Endometrium (tissue), 2 donors: ENCODE measurements around the gene EVA1C.
"Not testable (repeated sequence)": the region's sequence is repeated elsewhere in the genome, so short reads cannot be mapped to it uniquely, and the experiment has no call there.

ENCODE experiments used
- FAIRE-seq: peaks from 2 replicates; lab custom pipeline; 2012; peaks lifted over from hg19 to GRCh38; lab: Jason Lieb, UNC
- donor health status: control.
- donor health status: control.

The EVA1C gene

DNA sequence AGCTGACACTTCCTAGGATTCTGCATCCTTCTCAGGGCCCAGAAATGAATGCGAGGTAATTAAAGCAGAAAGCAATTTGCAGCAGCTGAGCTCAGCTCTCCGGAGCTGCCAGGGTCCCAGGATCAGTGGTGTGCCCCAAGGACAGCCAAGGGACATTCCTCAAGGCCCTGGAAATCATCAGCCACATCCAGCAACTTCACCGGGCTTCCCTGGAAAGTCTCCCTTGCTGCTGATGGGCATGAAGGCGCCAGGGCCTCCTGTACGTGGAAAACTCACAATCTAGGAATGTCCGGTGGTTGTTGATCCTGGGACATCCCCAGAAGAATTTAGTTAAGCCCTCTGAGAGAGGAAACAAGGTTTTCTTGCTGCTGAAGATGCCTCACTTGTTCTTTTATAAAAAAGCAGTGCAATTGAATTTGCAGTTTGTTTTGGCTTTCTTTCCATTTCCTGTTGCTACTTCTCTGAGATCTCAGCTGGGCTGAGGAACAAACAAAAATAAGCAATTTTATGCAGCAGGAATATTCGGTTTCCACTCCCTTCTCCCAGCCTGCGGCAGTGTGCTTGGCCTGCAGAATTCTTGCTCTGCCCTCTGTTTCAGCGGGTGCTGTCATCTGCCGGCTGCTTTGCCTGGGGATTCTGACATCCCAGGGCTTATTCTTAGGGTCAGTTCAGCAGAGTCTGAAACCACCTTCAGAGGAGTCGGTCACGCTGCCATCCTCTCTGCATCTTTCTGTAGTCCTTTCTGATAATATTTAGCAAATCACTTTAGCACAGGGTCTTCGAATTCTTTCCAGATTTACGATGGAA lies 86.9 kb downstream of the EVA1C start:
- peak; percentile 86 for FAIRE-seq

DNA sequence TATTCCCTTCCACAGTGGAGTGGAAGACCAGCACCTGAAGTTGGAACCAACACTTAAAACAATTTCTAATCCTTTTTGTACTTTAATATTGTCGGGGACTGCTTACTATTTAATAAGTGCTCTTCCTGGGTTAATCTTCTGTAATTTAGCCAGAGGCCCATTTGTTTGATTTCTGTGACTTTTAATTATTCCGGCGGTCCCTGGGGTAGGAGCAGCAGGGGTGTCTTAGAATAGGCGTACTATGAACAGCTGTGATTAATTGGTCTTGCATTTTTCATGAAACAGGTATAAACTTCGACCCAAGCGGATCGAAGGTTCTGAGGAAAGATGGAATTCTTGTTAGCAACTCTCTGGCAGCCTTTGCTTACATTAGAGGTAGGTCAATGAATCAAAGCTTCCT lies 91.1 kb downstream of the EVA1C start:
- not testable (repeated sequence) for FAIRE-seq

DNA sequence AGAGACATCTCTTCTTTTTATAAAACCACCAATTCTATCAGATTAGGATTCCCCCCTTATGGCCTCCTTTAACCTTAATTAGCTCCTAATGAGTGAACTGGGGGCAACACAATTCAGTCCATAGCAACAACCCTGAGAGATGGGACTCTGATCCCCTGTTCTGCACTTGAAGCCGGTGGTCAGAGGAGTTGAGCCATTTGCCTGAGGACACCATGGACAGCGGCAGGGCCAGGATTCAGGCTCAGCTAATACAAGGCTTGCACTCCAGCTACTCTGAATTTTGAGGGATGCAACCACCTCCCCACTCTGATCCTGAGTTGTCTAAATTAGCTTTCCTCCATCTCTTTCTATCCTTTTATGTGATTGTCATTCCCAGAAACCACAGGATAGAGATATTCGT lies 93.3 kb downstream of the EVA1C start:
- not testable (repeated sequence) for FAIRE-seq

DNA sequence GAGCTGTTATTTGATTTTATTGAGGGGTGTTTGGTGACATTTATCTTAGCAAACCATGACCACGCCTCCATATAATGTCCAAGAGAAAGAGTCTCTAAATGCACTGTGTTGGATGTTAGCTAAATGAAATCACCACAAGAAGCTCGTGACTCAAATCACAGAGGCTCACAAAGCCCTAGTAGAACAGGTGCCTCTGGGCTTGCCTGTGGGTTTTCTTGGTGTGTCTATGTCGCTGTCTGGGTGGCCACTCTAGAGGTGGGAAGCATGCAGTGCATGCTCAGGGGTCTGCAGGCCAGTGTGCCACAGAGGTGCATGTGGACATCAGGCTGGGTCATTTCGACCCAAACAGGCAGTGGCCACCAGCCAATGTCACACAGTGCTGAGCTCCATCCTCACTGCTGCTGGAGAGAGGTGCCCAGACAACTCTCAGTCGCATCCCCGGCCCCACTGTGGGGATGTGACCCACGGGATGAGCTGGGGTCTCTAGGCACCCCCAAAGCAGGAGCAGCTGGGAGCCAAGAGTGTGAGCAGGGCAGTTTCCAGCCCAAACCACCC lies 94.0 kb downstream of the EVA1C start:
- not testable (repeated sequence) for FAIRE-seq

DNA sequence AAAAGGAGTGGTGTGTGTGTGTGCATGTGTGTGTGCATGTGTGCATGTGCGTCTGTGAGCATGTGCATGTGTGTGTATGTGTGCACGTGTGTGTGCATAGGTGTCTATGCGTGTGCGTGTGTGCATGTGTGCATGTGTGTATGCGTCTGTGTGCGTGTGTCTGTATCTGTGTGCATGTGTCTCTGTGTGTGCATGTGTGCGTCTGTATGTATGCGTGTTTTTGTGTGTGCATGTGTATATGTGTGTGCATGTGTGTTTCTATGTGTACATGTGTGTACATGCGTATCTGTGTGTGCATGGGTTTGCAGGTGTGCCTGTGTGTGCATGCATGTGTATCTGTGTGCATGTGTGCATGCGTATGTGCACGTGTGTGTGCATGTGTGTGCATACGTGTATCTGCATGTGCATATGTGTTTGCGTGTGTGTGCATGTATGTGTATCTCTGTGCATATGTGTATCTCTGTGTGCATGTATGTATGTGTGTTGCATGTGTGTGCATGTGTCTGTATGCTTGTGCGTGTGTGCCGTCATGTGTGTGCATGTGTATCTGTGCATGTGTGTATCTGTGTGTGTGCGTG lies 94.9 kb downstream of the EVA1C start:
- no peak for FAIRE-seq

DNA sequence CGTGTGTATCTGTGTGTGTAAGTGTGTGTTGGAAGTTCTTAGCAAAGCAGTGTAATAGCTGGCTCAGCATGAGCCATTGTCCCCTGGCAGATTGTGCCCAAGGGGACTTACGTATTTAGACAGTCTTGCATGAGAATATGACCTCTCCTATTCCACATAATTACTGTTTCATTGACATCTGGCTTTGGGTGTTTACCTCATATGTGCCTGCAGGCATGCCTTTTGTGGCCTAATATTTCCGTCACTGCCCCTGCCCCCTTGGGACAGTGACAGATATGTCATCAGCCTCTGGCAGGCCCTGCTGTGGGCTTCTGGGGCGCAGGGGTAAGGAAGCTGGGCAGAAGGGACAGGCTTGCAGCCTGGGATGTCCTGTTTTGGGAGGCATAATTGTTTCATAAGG lies 95.5 kb downstream of the EVA1C start:
- not testable (repeated sequence) for FAIRE-seq

DNA sequence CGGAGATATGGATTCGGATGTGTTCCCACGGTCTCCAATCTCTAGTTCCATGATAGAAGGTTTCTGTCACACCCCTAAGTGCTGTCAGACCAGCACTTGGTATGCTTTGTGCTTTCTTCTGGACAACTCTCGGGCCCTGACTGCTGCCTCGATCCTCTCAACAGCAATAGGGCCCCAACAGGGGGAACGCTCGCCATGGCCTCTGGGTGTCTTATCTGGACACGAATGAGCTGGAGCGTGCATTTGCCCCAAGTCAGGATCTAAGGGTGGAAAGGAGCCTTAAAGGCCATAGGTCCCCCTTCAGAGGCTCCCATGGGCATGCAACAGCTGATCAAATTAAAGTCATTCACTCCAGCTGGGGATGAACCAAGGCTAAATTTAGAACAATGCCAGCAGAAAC lies 96.1 kb downstream of the EVA1C start:
- FAIRE-seq = no peak

DNA sequence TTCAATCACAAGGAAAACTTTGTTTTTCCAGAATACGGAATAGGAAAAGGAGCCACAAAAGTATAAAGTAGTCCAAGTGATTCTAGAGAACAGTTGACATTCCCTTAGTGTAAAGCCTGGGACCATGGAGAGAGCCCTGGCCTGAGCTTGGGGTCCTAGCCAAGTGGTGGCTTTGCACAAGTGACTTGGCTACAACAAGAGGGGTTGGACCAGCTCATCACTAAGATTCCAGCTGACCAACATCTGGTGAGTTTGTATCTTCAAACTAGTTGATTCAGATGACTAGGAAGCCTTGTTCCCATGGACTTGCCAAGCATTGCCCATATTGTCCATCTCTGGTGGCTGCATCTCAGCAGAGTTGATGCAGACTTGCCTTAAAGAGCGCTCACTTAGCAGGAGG lies 96.5 kb downstream of the EVA1C start:
- FAIRE-seq = not testable (repeated sequence)

DNA sequence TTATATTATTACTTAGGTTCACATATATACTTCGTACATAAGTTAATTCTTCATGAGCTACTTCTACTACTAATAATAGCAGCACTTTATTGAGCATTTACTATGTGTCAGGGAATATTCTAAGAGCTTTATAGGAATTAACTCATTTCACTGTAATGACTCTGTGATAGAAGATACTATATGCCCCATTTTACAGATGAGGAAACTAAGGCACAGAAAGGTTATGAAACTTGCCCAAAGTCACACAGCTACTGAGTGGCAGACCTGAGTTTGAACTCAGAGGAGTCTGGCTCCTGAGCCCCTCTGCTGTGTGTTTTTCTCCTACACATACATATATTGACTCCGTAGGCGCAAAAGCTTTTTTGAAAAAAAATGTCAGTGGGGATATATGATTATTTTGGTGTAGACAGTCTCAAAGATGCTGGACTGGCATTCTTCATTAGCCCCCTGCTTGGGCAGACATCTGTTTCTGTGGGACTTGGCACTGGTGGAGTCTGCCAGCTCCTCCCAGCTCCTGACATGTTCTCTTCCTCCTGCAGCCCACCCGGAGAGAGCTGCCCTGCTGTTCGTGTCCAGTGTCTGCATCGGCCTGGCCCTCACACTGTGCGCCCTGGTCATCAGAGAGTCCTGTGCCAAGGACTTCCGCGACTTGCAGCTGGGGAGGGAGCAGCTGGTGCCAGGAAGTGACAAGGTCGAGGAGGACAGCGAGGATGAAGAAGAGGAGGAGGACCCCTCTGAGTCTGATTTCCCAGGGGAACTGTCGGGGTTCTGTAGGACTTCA lies 102.0 kb downstream of the EVA1C start:
- no peak for FAIRE-seq

DNA sequence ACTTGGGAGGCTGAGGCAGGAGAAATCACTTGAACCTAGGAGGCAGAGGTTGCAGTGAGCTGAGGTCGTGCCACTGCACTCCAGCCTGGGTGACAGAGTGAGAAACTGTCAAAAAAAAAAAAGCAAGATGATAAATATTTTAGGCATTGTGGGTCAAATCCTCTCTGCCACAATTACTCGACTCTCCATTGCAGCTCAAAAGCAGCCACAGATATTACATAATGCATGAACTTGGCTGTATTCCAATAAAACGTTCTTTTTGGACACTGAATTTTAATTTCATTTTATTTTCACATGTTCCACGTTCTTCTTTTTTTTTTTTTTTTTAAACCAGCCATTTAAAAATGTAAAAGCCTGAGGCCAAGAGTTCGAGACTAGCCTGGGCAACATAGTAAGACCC lies 103.4 kb downstream of the EVA1C start:
- FAIRE-seq = no peak

DNA sequence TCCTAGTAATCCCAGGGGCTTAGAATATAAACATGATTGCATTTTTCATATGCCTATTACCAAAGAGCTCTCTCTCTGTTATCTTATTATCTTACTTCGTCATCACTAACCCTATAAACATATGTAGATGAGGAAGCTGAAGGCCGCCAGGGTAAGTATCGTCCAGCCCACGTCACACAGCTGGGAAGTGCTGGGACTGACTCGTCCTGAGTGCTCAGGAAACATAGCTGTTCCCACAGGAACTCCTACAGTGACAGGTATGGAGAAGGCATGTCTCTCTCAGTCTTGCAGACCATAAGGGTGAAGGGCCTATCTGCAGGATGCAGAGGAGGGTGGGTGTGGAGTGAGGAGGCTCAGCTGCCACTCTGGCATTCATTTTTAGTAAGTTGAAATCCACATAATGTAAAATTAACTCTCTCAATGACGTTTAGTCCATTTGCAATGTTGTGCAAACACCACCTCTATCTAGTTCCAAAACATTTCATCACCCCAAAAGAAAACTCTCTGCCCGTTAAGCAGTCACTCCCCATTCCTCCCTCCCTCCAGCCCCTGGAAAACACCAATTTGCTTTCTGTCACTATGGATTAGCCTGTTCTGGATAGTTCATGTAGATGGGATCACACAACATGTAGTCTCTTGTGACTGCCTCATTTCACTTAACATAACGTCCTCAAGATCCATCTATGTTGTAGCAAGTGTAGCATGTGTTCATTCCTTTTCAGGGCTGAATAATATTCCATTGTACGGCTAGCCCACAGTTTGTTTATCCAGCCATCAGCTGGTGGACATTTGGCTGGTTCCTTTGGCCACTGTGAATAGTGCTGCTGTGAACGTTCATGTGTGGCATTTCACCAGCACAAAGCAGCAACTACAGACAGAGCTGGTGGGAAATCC lies 104.5 kb downstream of the EVA1C start:
- no peak for FAIRE-seq

DNA sequence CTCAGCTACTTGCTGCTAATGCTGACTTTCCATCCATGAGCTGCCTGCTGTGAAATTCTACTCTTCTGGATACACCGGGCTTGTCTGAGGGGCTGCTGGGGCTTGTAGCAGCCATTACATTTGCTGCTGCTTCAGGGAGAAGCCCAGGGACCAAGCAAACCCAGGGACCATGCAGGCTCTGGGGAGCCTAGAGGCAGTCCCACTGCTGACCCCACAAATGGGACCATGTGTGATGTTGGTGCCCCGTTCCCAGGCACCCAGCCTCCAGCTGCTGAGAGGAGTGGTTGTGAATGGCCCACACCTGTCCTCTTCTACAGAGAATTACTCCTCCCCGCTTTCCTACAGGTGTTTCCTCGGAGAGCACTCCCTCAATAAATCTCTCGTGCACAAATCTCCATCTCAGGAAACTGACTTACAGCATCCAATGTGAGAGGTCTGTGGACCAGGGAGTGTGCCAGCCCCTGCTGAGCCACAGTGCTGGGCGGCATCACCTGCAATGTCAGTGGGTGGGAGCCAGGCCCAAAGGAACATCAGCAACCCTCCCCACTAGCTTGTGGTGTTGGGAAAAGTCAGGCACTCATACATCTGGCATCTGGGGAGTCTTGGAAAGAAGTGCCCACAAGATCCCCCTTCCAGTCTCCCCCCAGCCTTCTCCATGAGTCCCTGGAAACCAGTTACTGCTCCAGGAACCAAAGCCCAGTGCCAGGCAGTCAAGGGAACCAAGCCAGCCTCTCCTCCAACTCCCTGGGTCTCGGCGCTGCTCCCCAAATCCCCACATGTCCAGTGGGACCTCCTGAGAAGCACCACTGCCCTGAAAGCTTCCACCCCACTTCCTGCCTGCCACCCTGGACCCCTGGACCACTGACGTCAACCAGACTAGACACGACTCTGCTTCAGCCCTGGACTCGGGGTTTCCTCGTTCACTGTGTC lies 107.7 kb downstream of the EVA1C start:
- no peak for FAIRE-seq

DNA sequence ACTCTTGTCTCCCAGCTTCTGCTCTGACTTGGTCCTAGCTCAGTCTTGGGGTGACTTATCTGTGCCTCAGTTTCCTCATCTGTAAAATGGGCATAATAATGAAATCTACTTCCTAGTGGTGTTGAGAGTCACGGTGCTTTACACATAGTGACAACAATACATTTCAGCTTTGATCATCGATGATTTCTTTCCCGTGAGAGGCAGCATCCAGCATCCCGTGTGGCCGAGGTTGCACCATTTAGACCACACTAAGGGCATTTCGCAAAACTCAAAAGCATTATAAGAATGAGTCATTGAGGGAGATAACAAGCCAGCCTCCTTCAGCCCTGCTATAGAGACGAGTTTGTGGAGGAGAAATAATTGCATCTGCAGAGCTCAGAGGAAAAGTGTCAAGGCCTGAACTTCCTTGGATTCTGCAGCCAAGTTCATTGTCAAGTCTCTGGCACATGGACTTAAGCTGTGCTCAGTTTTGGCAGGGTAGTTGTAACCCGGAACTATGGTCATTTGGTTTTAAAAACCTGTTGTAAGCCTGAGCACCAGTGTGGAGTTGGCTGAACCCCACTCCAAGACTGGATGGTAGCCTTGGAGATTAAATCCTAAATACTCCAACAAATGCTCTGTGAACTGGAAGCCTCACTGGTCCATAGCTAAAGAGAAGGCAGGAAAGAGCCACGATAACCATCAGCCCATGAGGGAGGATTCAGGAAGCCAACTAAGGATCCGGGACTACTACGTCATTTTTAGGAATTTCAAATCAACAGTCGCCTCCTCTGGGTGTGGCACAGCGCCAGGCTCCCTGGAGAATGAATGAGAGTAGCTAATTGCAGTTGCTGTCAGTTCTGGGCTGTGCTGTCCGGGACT lies 108.6 kb downstream of the EVA1C start:
- peak; percentile 69 for FAIRE-seq

DNA sequence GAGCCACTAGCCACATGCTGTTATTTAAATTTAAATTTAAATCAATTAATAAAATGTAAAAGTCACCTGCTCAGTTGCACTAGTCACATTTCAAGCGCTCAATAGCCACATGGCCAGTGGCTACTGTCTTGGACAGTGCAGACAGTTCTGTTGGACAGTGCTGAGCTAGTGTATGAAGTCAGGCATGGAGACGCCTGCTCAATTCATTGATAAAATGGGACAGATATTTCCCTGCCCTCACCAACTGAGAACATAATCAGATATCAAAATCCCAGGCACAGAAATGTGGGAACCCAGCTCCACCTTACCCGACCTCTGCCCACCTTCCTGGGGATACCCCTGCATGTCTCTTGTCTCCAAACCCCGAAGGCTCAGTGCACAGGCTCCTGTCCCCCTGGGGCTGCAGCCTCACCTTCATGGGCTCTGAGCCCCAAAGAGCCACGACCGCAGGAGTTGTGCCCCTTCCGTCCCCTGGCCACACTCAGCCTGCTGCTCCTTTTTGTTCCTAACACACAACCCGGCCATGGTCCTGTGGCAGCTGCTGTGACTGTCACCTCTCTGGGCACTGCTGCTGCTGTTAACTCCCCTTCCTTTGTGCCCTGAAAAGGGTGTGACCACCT lies 109.3 kb downstream of the EVA1C start:
- no peak for FAIRE-seq

DNA sequence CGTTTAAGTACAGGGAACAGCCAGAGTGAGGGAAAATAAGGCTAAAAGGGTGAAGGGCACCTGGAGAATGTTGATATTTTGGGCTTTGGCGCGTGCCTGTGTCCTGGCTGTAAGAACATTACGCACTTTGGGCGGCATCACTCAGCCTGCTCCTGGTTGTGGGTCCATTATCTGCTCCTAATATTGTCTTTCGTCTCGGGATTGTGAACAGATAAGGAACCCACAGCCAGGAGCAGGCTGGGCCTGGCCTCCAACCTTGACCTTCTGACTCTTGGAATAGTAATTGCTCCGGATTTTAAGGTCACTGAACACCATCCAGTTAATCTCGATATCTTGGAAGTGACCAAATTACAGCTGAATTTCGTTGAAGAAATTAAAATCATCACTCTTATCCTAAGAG lies 111.0 kb downstream of the EVA1C start:
- no peak for FAIRE-seq

DNA sequence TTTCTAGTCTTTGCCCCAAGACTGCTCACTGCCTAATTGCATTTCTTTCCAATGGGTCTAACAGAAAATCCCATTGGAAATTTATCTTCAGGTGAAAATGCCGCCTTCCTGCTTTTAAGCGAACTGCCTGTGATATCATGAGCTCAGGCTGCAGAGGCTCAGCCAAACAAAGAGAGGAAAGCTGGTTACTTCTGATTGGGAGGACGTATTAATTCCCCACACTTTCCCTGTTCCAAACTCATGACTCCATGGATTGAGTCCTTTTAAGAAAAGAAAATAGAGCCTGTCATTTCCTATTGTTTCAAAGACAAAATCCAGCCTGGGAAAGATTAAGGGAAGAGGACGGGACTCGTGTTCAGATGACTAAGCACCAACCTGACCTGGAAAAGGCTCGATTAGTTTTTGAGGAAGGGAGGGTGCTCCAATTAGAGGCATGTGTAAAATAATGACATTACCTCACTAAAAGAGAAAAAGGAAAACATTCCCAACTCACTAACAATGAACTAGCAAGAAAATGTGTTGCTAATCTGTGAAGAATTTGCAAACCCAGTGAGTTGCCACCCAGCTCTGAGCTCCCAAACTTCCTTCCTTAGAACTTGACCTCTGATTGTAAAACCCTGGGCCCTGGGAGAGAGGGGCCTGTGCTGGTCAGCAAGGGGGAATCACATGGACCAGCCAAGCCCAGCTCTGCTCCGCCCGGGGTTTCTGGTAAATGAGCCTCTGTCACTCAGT lies 111.6 kb downstream of the EVA1C start:
- FAIRE-seq = peak; percentile 90

DNA sequence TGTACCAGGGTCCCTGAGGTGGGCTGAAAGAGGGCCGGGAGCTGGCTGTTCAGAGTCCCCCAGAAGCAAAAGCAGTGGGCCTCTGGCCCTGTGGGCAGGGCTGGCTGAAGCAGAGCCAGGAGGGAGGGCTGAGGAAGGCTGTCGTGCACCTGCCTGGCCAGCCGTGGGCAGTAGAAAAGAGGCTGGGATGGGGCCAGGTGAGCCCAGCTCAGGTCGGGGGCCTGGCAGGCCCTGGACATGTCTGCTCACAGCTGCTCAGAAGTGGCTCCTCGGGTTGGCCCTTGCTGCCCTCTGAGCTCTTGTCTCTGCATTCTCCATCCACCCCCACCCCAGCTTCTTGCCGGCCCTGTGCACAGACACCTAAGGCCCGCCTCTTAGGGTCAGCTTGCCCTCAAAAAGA lies 112.8 kb downstream of the EVA1C start:
- no peak for FAIRE-seq

DNA sequence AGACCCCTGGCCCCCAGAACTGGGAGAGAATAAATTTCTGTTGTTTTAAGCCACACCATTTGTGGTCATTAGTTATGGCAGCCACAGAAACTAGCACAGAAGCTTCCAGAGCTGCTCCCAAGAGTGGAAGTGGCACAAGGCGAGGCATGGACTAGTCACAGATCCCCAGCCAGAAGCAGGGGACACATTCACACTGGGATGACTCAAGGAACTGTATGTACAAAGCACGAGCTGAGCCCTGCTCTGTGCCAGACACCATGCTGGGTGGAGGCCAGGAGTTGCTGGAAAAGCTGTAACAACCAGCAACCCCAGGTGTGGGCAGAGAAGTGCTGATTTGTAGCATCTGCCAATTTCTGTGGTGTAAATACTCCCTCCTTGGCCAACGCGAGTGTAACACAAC lies 117.2 kb downstream of the EVA1C start:
- no peak for FAIRE-seq

DNA sequence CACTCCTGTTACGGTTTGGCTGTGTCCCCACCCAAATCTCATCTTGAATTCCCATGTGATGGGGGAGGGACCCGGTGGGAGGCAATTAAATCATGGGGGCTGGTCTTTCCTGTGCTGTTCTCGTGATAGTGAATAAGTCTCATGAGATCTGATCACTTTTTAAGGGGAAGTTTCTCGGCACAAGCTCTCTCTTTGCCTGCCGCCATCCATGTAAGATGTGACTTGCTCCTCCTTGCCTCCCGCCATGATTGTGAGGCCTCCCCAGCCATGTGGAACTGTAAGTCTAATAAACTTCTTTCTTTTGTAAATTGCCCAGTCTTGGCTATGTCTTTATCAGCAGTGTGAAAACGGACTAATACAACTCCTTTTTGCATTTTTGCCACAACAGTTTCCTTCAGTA lies 118.3 kb downstream of the EVA1C start:
- FAIRE-seq = not testable (repeated sequence)
